ENCODE measurements around the gene LCA5L. TPM values are rescaled to one million over a fixed set of nuclear protein-coding genes. Genes with fewer than 3 reads are reported as not detected.

LCA5L gene
- total RNA-seq, 2 donors from 2014 or later = 0.26 to 1.5 TPM

DNA sequence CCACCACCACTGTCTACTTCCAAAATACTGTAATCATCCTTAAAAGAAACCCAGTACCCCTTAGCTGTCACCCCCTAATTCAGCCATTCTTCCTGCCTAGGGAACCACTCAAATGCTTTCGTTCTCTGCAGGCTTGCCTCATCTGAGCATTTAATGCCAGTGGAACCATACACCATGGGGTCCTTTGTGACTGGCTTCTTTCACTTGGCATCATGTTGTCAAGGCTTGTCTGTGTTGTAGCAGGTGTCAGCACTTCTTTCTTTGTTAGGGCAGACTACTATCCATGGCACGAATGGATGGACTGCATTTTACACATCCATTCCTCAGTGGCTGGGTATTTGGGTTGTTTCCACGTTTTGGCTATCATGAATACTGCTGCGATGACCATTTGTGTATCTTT lies 34.7 kb upstream of the LCA5L start:
- DNase-seq (ENCODE audit: low spot score) = no peak
- Histone ChIP-seq H3K27ac (no peak overlapping the region), H3K36me3 (peaks cover 8% of the 10 kb centered on the region), H3K4me1 (no peaks in the 10 kb centered on the region), H3K9me3 (no peaks in the 10 kb centered on the region), H3K27me3 (no peaks in the 10 kb centered on the region), H3K4me3 (no peak overlapping the region)
- no peak for TF ChIP-seq CTCF (IDR thresholded peaks at IDR 0.05)

DNA sequence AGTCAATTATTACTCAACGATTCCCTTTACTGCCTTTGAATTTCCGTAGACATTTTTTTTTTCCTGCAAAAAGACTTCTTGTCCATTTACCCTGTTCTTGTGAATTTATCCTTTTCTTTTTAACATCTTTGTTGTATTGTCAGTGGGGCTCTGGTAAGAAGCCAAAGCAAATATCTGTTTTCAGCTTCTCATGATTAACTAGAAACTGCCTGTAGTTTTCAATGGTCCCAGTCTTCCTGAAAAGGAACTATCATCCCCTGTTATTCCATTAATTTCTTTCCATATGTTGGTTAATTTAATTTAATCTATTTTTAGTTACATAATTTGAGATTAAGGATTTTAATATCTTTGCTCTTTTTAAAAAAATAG lies 34.2 kb upstream of the LCA5L start:
- Histone ChIP-seq H3K9me3 (no peaks in the 10 kb centered on the region), H3K36me3 (peaks cover 8% of the 10 kb centered on the region), H3K27ac (no peak overlapping the region), H3K27me3 (no peaks in the 10 kb centered on the region), H3K4me3 (no peak overlapping the region), H3K4me1 (no peaks in the 10 kb centered on the region)
- TF ChIP-seq CTCF (IDR thresholded peaks at IDR 0.05) = no peak
- DNase-seq (ENCODE audit: low spot score) = no peak

DNA sequence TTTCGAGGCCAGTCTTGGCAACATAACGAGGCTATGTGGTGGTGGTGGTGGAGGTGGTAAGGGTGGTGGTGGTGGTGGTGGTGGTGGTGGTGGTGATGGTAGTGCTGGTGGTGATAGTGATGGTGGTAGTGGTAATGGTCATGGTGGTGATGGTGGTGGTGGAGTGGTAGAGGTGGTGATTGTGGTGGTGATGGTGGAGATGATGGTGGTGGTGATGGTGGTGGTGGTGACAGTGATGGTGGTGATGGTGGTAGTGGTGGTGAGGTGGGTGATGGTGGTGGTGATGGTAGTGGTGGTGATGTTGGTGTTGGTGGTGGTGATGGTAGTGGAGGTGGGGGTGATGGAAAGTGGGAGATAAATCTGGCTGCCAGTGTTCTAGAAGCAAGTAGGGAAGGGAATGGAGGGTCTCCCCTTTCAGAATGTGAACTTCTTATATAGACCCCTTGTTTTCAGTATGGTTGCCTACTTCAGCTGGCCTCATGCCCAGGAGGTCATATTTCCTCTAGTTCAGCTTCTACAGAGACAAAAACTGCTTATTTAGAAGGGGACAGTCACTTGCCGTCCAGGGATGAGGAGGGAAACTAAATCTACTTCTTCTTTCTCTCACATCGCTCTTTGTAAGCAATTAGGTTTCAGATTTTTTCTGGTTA lies 33.7 kb upstream of the LCA5L start:
- no peak for TF ChIP-seq CTCF (IDR thresholded peaks at IDR 0.05)
- peaks cover 8% of the 10 kb centered on the region for H3K36me3 ChIP-seq
- no peaks in the 10 kb centered on the region for H3K4me1 ChIP-seq
- no peaks in the 10 kb centered on the region for H3K27me3 ChIP-seq
- no peak for DNase-seq (ENCODE audit: low spot score)
- no peak overlapping the region for H3K27ac ChIP-seq
- H3K4me3 ChIP-seq = no peak overlapping the region
- no peaks in the 10 kb centered on the region for H3K9me3 ChIP-seq

DNA sequence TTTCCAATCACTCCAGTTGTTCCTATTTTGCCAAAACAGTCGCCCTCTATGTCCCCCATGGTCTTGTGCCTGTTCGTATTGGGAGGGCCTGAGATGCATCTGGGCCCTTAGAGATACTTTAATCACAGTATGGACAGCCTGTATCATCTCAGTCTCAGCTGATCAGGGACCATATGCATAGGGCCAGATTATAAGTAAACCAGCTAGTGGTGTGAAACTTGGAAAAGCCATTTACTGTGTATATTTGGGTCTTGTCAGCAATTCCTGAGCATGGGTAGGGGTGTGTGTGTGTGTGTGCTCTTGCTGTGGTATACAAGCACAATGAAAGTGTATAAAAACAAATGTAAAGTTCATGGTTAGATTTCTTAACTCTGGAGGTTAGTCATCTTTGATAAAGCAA lies 29.0 kb upstream of the LCA5L start:
- Histone ChIP-seq H3K36me3 (peaks cover 8% of the 10 kb centered on the region), H3K27me3 (no peaks in the 10 kb centered on the region), H3K9me3 (no peaks in the 10 kb centered on the region), H3K27ac (no peak overlapping the region), H3K4me1 (no peaks in the 10 kb centered on the region), H3K4me3 (no peak overlapping the region)
- DNase-seq (ENCODE audit: low spot score) = no peak
- no peak for TF ChIP-seq CTCF (IDR thresholded peaks at IDR 0.05)

DNA sequence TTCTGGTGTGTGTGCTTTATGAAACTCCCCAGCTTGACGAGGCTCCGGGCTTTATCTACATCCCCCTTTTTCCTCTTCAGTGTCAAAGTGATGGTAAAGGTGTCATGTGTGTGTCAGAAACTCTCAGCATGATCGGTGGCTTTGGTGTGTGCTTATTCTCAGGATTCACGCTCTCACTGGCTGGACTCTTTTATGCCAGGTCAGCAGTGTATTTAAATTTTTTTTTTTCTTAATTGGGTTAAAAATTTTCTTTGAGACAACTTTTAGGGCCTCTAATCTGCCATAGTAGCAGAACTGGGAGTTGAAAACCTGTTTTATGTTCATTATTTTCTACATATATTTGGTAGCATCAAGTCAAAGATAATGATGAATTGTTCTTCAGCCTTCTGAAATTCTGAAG lies 27.2 kb upstream of the LCA5L start:
- H3K4me3 ChIP-seq = no peak overlapping the region
- TF ChIP-seq CTCF (IDR thresholded peaks at IDR 0.05) = no peak
- no peaks in the 10 kb centered on the region for H3K27me3 ChIP-seq
- DNase-seq (ENCODE audit: low spot score) = no peak
- no peaks in the 10 kb centered on the region for H3K4me1 ChIP-seq
- no peaks in the 10 kb centered on the region for H3K9me3 ChIP-seq
- H3K27ac ChIP-seq = no peak overlapping the region
- peaks cover 8% of the 10 kb centered on the region for H3K36me3 ChIP-seq

DNA sequence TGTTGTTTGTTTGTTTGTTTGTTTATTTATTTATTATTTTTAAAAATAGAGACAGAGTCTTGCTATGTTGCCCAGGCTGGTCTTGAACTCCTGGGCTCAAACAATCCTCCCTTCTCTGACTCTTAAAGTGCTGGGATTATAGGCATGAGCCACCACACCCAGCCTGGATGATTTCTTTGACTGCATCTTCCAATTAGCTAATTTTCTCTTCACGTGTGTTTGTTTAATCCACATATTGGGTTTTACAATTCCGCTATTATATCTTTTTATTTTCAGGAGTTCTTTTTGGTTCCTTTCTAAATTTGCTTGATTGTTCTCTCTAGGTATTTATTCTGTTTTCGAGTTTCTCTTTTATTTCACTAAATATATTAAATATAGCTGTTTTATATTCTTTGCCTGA lies 26.0 kb upstream of the LCA5L start:
- TF ChIP-seq CTCF (IDR thresholded peaks at IDR 0.05) = no peak
- H3K4me1 ChIP-seq = no peaks in the 10 kb centered on the region
- peaks cover 6% of the 10 kb centered on the region for H3K36me3 ChIP-seq
- DNase-seq (ENCODE audit: low spot score) = no peak
- H3K9me3 ChIP-seq = no peaks in the 10 kb centered on the region
- H3K27me3 ChIP-seq = no peaks in the 10 kb centered on the region
- no peak overlapping the region for H3K4me3 ChIP-seq
- H3K27ac ChIP-seq = no peak overlapping the region
